ENCODE data around the gene TBC1D23. TPM values are rescaled to one million over a fixed set of nuclear protein-coding genes. Genes with fewer than 3 reads are reported as not detected.

TBC1D23 gene
- total and polyA plus RNA-seq, 2 experiments from 2014 or later = 22.4 to 34.4 TPM

DNA sequence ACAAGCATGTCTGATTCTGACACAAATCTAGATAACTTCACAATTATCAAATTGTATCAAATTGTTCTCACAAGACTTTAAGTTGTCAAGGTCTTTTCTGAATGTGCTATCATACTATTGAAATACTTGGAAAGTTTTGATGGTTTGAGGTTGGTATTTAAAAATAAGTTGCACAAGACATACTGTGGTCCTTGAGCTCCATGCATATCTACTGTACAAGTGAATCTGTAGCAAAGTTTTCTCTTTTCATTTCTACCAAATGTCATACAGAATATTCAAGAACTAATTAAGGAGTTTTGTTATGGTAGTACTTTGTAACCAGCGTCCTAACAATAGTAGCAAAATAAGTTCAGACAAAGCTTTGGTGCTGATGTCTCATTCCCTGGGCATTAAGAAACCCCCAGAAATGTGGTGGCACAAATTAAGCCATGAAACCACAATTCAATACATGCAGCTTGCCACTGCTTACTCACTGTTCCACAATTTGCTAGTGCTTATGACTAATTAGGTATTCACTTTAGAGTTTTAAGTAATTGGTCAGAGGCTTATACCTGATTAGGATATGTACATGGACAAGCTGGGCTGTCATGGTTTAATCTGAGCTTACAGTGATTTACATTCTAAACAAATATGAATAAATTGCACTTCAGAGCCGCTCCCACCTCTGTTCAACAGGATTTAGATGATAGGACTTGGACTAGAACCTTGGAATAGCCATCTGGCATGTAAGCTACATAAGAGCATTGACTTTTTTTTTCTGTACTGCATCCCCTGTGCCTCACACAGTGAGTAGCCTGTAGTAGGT, 8.8 kb downstream of the TBC1D23 start:
- H3K9me3 Mint-ChIP-seq = no peaks in the 10 kb centered on the region
- Histone ChIP-seq H3K4me3 (no peak overlapping the region), H4K20me1 (replicated peaks; ENCODE audit: insufficient read depth) (no peaks in the 10 kb centered on the region; the same call in 1 of the 2 replicates), H3K27me3 (ENCODE audit: insufficient read depth) (no peaks in the 10 kb centered on the region), H3K79me2 (replicated peaks; ENCODE audit: insufficient read depth) (peaks cover 90% of the 10 kb centered on the region), H3K4me1 (ENCODE audit: insufficient read depth) (peaks cover 12% of the 10 kb centered on the region), H3K27ac (ENCODE audit: low read depth) (no peak overlapping the region), H3K36me3 (ENCODE audit: insufficient read depth) (no peaks in the 10 kb centered on the region), H3K4me2 (no peak overlapping the region), H3K9me2 (ENCODE audit: insufficient read depth) (no peaks in the 10 kb centered on the region), H2AFZ (no peak overlapping the region), H3F3A (replicated peaks; ENCODE audit: low read depth) (no peaks in the 10 kb centered on the region)
- peaks cover 7% of the 10 kb centered on the region for H3K27me3 Mint-ChIP-seq (ENCODE audit: insufficient read depth, low read depth, poor library complexity)
- DNase-seq (ENCODE audit: low spot score) (no peak), ATAC-seq (no peak)
- H3K4me3 Mint-ChIP-seq = no peak overlapping the region
- H3K36me3 Mint-ChIP-seq (ENCODE audit: low read depth) = no peaks in the 10 kb centered on the region
- peaks cover 10% of the 10 kb centered on the region for H3K4me1 Mint-ChIP-seq
- TF ChIP-seq STAT1 (IDR thresholded peaks at IDR 0.05; ENCODE audit: unreplicated experiment) (no peak), EZH2phosphoT487 (IDR thresholded peaks at IDR 0.05; ENCODE audit: unreplicated experiment) (no peak), ZNF114 (CRISPR knock-in tag; IDR thresholded peaks at IDR 0.05) (no peak), ZNF331 (CRISPR knock-in tag; IDR thresholded peaks at IDR 0.05; ENCODE audit: low read depth) (no peak), EZH2 (IDR thresholded peaks at IDR 0.05; ENCODE audit: low read depth, unreplicated experiment) (no peak)
- H3K27ac Mint-ChIP-seq = no peak overlapping the region

DNA sequence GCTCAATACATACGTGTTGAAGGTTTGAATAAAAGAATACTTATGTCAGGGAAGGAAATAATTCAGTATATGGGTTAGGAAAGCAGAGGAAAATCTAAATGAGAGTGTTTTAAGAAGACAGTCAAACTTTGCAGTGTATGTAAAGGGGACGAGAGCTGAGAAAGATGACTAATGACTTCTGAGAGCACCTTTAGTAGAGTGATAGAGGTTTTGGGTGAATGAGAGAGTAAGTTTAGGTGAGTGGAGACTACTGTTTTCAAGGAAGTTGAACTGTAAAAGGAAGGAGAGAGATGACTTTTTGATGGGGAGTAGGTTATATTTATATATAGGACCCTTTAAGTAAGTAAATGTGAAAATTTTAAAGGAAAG, 9.4 kb downstream of the TBC1D23 start:
- H3K79me2 ChIP-seq (replicated peaks; ENCODE audit: insufficient read depth) = peaks cover 89% of the 10 kb centered on the region
- TF ChIP-seq, protein P1, sequence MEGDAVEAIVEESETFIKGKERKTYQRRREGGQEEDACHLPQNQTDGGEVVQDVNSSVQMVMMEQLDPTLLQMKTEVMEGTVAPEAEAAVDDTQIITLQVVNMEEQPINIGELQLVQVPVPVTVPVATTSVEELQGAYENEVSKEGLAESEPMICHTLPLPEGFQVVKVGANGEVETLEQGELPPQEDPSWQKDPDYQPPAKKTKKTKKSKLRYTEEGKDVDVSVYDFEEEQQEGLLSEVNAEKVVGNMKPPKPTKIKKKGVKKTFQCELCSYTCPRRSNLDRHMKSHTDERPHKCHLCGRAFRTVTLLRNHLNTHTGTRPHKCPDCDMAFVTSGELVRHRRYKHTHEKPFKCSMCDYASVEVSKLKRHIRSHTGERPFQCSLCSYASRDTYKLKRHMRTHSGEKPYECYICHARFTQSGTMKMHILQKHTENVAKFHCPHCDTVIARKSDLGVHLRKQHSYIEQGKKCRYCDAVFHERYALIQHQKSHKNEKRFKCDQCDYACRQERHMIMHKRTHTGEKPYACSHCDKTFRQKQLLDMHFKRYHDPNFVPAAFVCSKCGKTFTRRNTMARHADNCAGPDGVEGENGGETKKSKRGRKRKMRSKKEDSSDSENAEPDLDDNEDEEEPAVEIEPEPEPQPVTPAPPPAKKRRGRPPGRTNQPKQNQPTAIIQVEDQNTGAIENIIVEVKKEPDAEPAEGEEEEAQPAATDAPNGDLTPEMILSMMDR (conservative IDR thresholded peaks at IDR 0.05; ENCODE audit: low read depth in 2 of 2) = no peak
- H3K36me3 Mint-ChIP-seq (ENCODE audit: low read depth) = no peaks in the 10 kb centered on the region
- H3K27ac ChIP-seq (ENCODE audit: low read depth) = no peak overlapping the region
- no peak overlapping the region for H3K4me2 ChIP-seq
- H3K36me3 ChIP-seq (ENCODE audit: insufficient read depth) = no peaks in the 10 kb centered on the region
- peaks cover 9% of the 10 kb centered on the region for H3K4me1 ChIP-seq (ENCODE audit: insufficient read depth)
- no peaks in the 10 kb centered on the region for H3K9me3 Mint-ChIP-seq
- H3K9me2 ChIP-seq (ENCODE audit: insufficient read depth) = no peaks in the 10 kb centered on the region
- H3K4me1 Mint-ChIP-seq = peaks cover 10% of the 10 kb centered on the region
- ATAC-seq (no peak), DNase-seq (ENCODE audit: low spot score) (no peak)
- no peak overlapping the region for H3K4me3 ChIP-seq
- H4K20me1 ChIP-seq (replicated peaks; ENCODE audit: insufficient read depth) = no peaks in the 10 kb centered on the region; the same call in 1 of the 2 replicates
- H3K27me3 Mint-ChIP-seq (ENCODE audit: insufficient read depth, low read depth, poor library complexity) = peaks cover 7% of the 10 kb centered on the region
- no peak overlapping the region for H2AFZ ChIP-seq
- no peaks in the 10 kb centered on the region for H3F3A ChIP-seq (replicated peaks; ENCODE audit: low read depth)
- peak overlapping the region; percentile 10; the same call in 1 of the 2 replicates for H3K27ac Mint-ChIP-seq
- no peaks in the 10 kb centered on the region for H3K27me3 ChIP-seq (ENCODE audit: insufficient read depth)
- no peak overlapping the region for H3K4me3 Mint-ChIP-seq

DNA sequence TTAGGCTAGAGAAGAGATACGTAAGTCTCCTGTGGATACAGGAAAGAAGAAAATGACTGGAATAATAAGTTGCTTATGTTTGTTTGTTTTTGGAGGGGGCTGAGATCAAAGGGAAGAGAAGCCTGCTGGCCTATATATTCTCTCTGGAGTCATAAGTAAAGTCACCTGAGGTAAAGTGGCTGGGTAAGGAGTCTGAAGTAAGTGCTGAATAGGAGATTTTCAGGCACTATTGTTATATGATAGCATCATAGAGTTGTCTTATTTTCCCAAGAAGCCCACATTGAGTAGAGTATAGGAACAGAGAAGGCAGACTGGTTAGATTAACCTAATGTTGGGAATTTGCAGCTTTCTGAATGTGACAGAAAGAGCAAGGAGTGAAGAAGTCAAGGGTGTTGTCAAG, 10.7 kb downstream of the TBC1D23 start:
- ATAC-seq (no peak), DNase-seq (ENCODE audit: low spot score) (no peak)
- Mint-ChIP-seq H3K9me3 (no peaks in the 10 kb centered on the region), H3K27me3 (ENCODE audit: insufficient read depth, low read depth, poor library complexity) (peaks cover 7% of the 10 kb centered on the region), H3K36me3 (ENCODE audit: low read depth) (no peaks in the 10 kb centered on the region), H3K27ac (no peak overlapping the region), H3K4me3 (no peak overlapping the region), H3K4me1 (peaks cover 10% of the 10 kb centered on the region)
- Histone ChIP-seq H3K36me3 (ENCODE audit: insufficient read depth) (no peaks in the 10 kb centered on the region), H3K4me3 (no peak overlapping the region), H3K4me2 (peak overlapping the region; percentile 20; the same call in 1 of the 2 replicates), H4K20me1 (replicated peaks; ENCODE audit: insufficient read depth) (no peaks in the 10 kb centered on the region; the same call in none of the 2 replicates), H3K79me2 (replicated peaks; ENCODE audit: insufficient read depth) (peaks cover 89% of the 10 kb centered on the region), H3K27me3 (ENCODE audit: insufficient read depth) (no peaks in the 10 kb centered on the region), H3K27ac (ENCODE audit: low read depth) (no peak overlapping the region), H3K9me2 (ENCODE audit: insufficient read depth) (no peaks in the 10 kb centered on the region), H2AFZ (no peak overlapping the region), H3K4me1 (ENCODE audit: insufficient read depth) (peaks cover 9% of the 10 kb centered on the region), H3F3A (replicated peaks; ENCODE audit: low read depth) (no peaks in the 10 kb centered on the region)
- TF ChIP-seq STAT1 (IDR thresholded peaks at IDR 0.05; ENCODE audit: unreplicated experiment) = no peak
- TF ChIP-seq CREB1 (CRISPR knock-in tag; IDR thresholded peaks at IDR 0.05; ENCODE audit: low read depth) = no peak
- no peak for TF ChIP-seq POLR2AphosphoS5 (IDR thresholded peaks at IDR 0.05; ENCODE audit: low read depth)
- no peak for TF ChIP-seq ZNF114 (CRISPR knock-in tag; IDR thresholded peaks at IDR 0.05)
- TF ChIP-seq NANOG (IDR thresholded peaks at IDR 0.05; ENCODE audit: borderline replicate concordance) = no peak
- TF ChIP-seq EZH2 (IDR thresholded peaks at IDR 0.05; ENCODE audit: low read depth, unreplicated experiment) = no peak
- TF ChIP-seq JUNB (IDR thresholded peaks at IDR 0.05; ENCODE audit: unreplicated experiment) = no peak
- no peak for TF ChIP-seq EZH2phosphoT487 (IDR thresholded peaks at IDR 0.05; ENCODE audit: unreplicated experiment)
- TF ChIP-seq ZNF331 (CRISPR knock-in tag; IDR thresholded peaks at IDR 0.05; ENCODE audit: low read depth) = no peak

All from GM23338 (cell line).